GM19324 (cell line): ENCODE data around the gene IMPA2.
"Not testable (repeated sequence)": the region's sequence is repeated elsewhere in the genome, so short reads cannot be mapped to it uniquely, and the experiment has no call there.

Experiments
- ATAC-seq: cut with Tn5 transposase; IDR thresholded peaks from one replicate; pipeline ENCODE4 v1.9.1; 2021; ENCODE audit warnings: mild to moderate bottlenecking, moderate library complexity; ENCODE audit not compliant: unreplicated experiment, low FRiP score

Gene IMPA2

GRCh38 chr18:12023375-12023774 is 42.1 kb downstream of the IMPA2 start:
- no peak for ATAC-seq

GRCh38 chr18:12026562-12026961 is 45.3 kb downstream of the IMPA2 start:
- no peak for ATAC-seq

DNA sequence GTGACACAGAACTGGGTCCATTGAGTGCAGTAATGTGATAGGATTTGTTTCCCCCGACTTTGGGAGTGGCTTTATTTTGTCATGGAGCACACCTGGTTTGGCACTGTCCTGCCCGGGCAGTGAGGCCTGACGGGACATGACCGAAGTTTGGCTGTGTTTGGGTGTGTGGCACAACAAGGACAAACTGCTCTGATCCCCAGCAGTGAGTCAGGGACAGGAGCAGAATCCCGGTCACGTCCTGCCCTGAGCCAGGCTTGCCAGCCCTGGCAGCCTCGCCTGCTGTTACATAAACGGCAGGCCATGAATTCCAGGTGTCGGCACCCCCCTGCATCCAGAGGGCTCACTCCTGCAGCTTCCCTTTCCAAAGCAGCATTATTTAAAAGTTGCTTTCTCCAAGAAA is 45.7 kb downstream of the IMPA2 start:
- ATAC-seq, result no peak

DNA sequence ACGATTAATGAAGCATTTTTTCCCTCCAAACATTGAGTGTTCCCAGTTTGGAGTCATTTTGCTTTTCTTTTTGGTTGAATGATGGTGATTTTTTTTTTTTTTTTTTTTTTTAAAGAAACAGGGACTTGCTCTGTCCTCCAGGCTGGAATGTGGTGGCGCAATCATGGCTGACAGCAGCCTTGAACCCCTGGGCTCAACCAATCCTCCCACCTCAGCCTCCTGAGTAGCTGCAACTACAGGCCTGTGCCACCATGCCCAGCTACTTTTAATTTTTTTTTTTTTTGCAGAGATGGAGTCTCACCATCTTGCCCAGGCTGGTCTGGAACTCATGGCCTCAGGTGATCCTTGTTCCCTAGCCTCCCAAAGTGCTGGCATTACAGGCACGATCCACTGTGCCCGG is 46.2 kb downstream of the IMPA2 start:
- ATAC-seq, result no peak

- ATAC-seq, result no peak
Measured at GRCh38 chr18:12028040-12028628, 46.8 kb downstream of the IMPA2 start.

GRCh38 chr18:12028674-12029073 is 47.4 kb downstream of the IMPA2 start:
- no peak for ATAC-seq

- ATAC-seq, result no peak
Measured at GRCh38 chr18:12029786-12030584, 48.7 kb downstream of the IMPA2 start.

DNA sequence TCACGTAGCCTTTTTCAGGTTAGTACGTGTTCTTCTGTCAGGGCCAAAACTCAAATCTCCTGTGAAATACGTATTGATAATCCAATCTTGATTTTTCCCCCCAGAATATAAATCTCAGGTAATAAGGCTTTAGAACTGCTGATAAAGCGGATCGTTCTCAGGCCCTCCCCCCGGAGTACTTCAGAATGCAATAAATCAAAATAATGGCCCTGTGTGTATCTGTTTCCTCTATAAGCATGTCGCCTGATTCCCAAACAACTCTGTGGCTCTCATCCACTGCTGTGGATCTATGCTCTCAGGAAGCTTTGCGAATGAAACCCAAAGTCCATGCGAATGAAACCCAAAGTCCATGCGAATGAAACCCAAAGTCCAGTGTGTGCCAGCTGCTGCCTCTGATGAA is 49.4 kb downstream of the IMPA2 start:
- no peak for ATAC-seq

- ATAC-seq, result no peak
Measured at GRCh38 chr18:12031181-12031580, 49.9 kb downstream of the IMPA2 start.

GRCh38 chr18:12031846-12032245 is 50.5 kb downstream of the IMPA2 start:
- ATAC-seq, result no peak

GRCh38 chr18:12032786-12033642 is 51.7 kb downstream of the IMPA2 start:
- ATAC-seq, result no peak

GRCh38 chr18:12033643-12034025 is 52.3 kb downstream of the IMPA2 start:
- no peak for ATAC-seq

DNA sequence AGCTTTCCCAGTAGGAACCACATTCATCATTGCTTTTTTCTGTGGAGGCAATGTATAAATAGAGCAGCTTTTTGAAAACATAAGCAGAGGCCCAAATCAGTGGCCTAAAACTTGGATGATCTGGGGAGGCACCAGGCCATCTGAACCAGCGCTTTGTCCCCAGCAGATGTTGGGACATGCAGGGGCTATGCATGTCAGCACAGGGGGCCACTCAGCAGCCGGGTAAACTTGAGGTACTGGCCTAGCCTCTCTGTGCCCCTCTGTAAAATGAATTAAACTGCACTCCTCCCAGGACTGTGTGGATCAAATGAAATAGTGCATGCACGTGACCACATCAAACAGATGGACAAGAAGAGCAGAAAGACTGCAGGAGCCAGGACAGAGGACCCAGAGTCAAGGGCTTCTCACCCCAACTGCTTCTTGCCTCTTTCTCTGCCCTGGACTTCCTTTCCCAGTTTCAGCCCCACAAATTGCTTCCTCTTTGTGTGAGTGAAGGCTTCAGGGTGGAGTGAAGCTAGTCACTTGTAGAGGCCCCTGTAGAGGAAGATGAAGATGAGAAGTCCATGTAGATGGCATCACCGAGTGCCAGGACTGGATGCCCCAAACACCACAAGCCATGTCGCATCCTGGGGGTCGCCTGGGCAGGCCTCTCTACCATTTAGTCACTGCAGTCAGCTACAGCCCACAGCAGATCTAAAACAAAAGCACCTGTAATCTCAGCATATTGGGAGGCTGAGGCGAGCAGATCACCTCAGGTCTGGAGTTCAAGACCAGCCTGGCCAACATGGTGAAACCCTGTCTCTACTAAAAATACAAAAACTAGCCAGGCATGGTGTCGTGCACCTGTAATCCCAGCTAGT is 53.2 kb downstream of the IMPA2 start:
- no peak for ATAC-seq

GRCh38 chr18:12035481-12035880 is 54.2 kb downstream of the IMPA2 start:
- no peak for ATAC-seq

DNA sequence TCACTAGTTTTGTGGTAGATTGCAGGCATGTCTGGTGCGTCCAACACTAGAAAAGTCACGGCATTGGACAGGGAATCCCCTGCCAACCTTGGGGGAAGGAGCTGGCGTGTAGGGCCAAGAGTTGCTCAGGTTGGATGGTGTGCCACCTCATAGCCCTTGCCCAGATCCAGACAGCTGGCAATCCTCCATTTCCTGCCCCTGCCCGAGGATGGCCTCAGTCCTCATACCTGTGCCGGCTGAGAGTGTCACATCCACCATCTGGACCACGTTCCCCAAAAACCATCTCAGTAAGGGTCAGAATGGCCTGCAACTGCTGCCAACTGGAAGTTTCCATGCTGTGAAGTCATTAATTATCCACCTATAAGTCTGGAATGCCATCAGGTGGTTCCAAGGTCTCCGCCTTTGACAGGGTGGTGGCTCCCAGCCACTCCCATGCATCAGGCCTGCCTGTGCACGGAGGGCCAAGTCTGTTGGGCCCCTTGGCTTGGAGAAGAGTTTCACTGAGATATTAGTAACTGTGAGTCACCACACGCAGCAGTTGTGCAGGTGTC is 55.0 kb downstream of the IMPA2 start:
- ATAC-seq, result no peak

DNA sequence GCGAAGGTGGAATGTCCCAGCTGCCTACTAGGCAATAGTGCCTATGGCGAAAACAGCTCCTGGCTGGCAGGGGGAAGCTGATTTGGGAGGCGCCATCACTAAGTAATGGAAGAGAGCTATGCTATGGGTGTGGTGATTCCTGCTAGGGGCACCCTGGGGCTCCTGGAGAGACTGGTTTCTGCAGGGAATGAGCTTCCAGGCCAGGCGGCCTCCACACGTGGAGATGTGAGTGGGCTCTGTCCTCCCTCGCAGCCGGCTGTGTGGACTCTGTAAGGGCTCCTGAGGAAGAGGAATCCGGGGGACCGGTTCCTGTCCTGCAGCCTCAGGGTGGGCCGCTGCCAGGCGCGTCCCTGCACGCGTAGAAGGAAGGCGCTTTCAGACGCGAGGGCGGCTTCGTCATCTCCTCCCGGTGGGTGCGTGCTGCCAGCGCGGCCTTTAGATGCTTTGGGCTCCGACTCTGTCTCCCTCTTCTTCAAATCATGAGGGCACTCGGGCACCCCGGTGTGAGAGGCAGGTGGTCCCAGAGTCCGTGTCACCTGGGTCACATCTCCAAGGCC is 56.9 kb downstream of the IMPA2 start:
- ATAC-seq, result no peak

DNA sequence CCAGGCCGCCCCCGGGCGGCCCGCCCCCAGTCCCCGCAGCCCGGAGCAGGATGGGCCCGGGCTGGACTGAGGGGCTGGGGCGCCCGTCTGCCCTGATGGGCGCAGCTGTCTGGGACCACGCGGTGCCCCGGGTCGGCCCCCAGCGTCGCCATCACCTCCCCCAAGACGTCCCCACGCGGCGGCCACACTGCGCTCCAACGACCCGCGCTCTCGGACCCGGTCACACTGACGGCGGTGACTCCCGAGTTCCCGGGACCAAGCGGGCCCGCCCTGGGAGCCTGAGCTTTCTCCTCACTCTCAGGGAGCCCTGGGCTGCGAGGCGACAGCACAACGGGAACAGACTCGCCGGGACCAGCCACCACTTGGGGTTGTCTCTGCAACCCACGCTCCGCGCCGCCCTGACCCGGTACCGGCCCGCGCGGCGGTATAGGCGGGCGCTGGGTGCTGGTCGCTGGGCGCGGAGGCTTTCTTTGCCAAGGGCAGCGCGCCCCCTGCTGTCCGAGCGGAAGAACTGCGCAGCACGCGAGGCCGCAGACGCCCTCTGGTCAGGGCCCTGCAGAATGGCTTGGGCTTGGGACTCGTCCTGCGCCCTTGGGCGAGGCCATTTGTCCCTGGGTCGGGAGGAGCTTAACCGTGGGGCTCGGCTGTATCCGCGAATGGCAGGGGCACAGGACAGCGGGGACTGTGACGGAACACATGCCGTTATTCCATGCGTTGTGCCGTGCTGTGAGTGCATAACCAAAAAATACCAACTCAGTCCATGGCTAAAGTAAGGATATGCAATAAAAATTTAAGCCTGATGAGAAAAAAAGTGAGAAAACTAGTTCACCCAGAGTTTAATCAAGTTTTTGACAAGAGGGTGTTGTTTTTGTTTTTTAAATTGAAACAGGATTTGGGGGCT is 57.6 kb downstream of the IMPA2 start:
- peak; percentile 87 for ATAC-seq

DNA sequence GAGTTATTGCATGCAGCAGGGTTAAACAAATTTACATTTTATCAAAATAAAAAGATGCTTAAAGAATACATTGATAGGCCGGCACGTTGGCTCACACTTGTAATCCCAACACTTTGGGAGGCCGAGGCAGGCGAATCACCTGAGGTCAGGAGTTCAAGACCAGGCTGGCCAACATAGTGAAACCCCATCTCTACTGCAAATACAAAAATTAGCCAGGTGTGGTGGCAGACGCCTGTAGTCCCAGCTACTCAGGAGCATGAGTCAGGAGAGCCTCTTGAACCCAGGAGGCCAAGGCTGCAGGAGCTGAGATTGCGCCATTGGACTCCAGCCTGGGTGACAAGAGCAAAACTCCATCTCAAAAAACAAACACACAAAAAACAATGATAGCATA is 58.2 kb downstream of the IMPA2 start:
- ATAC-seq, result not testable (repeated sequence)

- ATAC-seq, result no peak
Measured at GRCh38 chr18:12041561-12041960, 60.3 kb downstream of the IMPA2 start.
